ENCODE measurements around the gene VSNL1. TPM values are rescaled to one million over a fixed set of nuclear protein-coding genes. Genes with fewer than 3 reads are reported as not detected.

VSNL1 gene
- total RNA-seq, 1 experiment from 2014 or later = 0.66 TPM

DNA sequence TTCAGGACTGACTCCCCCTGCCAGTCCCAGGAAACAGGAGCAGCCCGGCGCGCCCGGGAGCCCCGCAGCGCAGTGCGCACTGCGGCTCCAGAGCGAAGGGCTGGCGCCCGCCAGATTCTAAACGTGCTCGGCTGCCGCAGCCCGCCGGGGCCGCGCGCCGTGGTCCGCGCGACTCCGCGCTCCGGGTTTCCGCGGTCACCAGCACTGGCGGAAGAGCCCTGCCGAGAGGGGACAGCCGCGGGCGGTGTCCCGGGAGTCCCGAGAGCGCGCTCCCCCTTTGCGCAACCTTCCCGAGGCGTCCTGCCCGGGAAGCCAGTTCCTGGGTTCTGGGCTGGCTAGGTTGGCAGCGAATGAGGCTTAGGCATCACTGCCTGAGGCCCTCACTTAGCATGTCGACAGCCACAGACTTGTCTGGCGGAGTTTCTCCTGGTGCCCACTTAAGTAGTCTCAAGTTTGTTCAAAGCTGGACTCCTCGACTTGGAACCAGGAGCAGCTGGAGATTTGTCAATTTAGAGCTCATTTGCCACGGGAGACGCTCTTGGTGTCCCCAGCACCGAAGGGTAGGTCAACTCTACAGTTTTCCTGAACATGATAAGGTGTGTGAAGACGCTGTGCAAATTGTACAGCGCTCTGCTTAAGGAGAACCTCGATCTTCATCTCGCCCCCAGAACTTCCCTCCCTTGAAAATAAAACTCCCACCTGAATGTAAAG lies 1.5 kb upstream of the VSNL1 start:
- Histone ChIP-seq H3K27me3 (peaks cover 4% of the 10 kb centered on the region; the same call in 1 of the 2 replicates), H3K9me3 (no peaks in the 10 kb centered on the region), H3K36me3 (no peaks in the 10 kb centered on the region), H3K4me3 (peak overlapping the region; percentile 54)
- peak; percentile 77 for DNase-seq

DNA sequence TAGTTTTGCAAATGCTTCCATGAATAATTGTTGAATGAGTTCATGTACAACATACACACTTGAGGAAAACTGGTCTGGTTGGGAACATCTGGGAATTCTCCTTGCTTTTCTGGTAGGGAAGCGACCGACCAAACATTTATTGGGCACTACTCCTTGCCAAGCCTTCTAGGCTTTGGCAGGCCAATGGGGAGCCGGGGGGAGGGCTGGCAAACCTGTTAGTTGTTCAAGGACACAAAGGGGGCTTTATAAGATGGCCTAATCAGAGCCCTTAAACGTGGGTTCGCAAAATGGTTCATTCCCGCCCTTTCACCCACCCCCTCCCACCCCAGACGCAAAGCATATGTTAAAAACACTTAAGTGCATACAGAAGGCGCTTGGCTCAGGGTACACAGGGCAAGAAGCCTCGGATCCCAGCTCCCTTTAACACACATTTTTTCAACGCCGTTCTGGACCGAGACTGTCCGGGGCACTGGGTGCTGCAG lies 844 bp upstream of the VSNL1 start:
- Histone ChIP-seq H3K9me3 (no peaks in the 10 kb centered on the region), H3K4me3 (no peak overlapping the region; the same call in 1 of the 2 replicates), H3K27me3 (peaks cover 4% of the 10 kb centered on the region; the same call in 1 of the 2 replicates), H3K36me3 (no peaks in the 10 kb centered on the region)
- no peak for DNase-seq

DNA sequence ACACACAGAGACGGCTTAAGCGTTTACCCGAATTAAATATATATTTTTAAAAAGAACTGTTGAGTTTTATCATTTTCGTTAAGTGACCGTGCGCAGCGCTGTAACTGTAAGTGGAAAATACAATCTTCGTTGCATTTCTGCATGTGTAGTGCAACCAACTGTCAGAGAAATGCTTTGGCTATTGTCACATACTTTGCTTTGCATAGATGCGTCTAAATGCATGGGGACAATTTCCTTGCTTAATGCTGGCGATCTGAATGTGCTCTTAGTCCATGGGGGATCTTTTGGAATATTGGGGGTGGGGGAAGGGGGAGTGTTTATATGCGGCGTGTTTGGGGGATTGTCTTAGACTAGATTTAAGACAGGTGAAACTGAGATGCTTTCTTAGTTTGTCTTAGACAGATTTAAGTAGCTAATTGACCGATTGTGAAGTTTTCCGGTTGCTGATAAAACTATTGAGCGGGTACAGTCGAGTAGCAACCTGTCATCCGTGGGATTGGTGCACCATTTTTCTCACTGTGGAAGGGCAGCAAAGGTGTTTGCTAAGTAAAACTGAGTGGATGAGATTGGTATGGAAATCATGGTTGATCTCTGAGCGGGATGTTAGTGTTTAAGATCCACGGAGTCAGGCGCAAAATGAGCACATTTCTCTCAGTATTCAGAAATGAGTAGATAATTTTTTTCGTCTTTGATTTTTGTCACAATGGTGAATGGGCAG lies 476 bp downstream of the VSNL1 start:
- Histone ChIP-seq H3K27me3 (peaks cover 5% of the 10 kb centered on the region; the same call in 1 of the 2 replicates), H3K4me3 (peak overlapping the region; percentile 51), H3K9me3 (no peaks in the 10 kb centered on the region), H3K36me3 (no peaks in the 10 kb centered on the region)
- DNase-seq = no peak

DNA sequence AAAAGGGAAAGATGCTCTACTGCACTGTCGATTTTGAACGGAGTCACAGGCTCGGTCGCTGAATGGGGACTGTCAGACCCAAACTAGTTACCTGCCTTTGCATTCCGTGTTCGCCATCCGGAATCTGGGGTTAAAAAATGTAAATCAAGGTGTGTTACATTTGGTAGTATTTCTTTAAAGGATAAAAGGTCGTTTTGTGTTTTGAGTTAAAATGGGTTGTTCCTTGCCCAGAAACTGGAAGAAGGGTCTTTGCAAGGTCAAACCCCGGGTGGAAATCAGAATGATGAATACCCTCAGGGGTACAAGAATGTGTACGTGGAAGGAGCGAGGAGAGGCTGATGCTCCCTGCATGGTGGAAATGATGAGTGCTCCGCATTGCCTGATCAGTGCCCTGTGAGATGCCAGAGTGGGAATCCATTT lies 1.0 kb downstream of the VSNL1 start:
- DNase-seq = no peak
- H3K27me3 ChIP-seq = peaks cover 5% of the 10 kb centered on the region; the same call in 1 of the 2 replicates
- H3K36me3 ChIP-seq = no peaks in the 10 kb centered on the region
- no peaks in the 10 kb centered on the region for H3K9me3 ChIP-seq
- peak overlapping the region; percentile 51 for H3K4me3 ChIP-seq

GRCh38 chr2:17542471-17542870 lies 2.0 kb downstream of the VSNL1 start:
- Histone ChIP-seq H3K27me3 (peaks cover 5% of the 10 kb centered on the region; the same call in 1 of the 2 replicates), H3K9me3 (no peaks in the 10 kb centered on the region)
- no peak for DNase-seq

DNA sequence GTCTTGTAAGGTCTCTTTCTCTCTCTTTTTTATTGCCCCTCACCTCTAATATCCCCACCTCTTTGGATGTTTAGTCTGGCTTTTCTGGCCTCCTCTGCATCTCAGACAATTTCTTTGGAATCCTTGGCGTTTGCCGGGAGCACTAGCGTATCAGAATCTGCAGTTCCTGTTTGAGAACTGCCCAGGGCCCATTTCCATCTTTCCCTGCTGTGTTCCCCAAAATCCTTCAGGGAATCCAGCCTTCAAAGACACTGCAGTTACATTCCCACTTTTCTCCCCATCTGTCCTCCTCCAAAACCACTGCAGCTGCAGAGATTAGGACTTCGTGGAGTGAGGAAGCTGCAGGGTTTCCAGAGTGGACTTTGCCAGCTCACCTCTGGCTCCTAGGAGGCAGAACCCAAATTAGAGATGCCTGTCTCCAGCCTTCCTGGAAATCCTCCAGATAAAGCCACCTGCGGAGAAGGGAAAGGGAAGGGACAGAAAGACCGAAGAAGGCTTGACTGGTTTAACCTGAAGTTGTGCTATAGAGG lies 2.7 kb downstream of the VSNL1 start:
- peaks cover 5% of the 10 kb centered on the region; the same call in 1 of the 2 replicates for H3K27me3 ChIP-seq
- H3K4me3 ChIP-seq = no peak overlapping the region
- DNase-seq = no peak
- H3K36me3 ChIP-seq = no peaks in the 10 kb centered on the region
- no peaks in the 10 kb centered on the region for H3K9me3 ChIP-seq

More at GRCh38 chr2:17542471-17542870, 2.0 kb downstream of the VSNL1 start:
- Histone ChIP-seq H3K36me3 (no peaks in the 10 kb centered on the region), H3K4me3 (no peak overlapping the region)

- no peak for DNase-seq
- Histone ChIP-seq H3K9me3 (no peaks in the 10 kb centered on the region), H3K27me3 (peaks cover 5% of the 10 kb centered on the region; the same call in 1 of the 2 replicates), H3K36me3 (no peaks in the 10 kb centered on the region), H3K4me3 (no peak overlapping the region)
Measured at GRCh38 chr2:17543848-17544247, 3.4 kb downstream of the VSNL1 start.

- H3K27me3 ChIP-seq = peaks cover 5% of the 10 kb centered on the region; the same call in 1 of the 2 replicates
- no peak for DNase-seq
- H3K4me3 ChIP-seq = no peak overlapping the region
- no peaks in the 10 kb centered on the region for H3K9me3 ChIP-seq
- H3K36me3 ChIP-seq = no peaks in the 10 kb centered on the region
Measured at GRCh38 chr2:17544256-17544655, 3.8 kb downstream of the VSNL1 start.

DNA sequence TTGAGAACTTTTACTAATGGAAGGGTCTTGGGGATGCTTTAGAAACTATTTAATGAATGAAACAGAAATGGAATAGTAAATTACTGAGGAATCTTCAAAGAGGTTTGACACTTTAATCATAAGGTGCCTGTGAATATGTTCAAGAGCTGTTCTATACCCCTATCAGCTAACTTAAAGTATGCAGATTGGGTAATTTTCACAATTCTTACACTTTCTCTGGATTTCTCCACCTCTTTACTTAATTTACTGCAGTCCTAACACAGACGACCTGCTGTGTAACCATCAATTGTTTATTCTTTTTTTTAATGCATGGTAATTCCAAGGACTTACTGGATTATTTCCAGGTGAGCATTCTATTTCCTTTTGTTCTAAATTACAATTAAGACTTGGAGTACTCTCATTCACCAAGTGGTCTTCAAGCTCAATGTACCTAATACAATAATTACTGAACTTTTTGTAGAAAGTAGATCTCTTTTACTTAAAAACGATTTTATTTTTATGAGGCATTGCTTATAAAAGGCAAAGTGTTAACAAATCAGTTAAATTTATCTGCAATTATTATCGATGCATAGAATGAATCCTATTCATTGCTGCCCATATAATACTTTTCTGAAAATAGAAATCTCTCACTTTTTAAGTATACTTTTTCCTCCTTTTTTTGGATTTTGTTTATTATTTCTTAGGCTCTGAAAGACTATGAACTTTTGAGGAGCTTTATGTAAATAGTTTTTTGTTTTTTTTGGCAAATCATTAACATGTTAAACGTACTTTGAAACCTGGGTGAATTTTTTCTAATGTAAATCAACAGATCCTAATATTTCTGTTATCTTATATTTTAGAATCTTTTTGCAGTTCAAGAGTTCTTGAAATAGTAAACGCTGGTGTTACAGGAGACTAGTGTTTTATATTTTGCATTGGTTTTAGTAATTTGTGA lies 5.5 kb downstream of the VSNL1 start:
- Histone ChIP-seq H3K36me3 (no peaks in the 10 kb centered on the region), H3K27me3 (peaks cover 5% of the 10 kb centered on the region; the same call in 1 of the 2 replicates), H3K4me3 (no peak overlapping the region), H3K9me3 (no peaks in the 10 kb centered on the region)
- no peak for DNase-seq

DNA sequence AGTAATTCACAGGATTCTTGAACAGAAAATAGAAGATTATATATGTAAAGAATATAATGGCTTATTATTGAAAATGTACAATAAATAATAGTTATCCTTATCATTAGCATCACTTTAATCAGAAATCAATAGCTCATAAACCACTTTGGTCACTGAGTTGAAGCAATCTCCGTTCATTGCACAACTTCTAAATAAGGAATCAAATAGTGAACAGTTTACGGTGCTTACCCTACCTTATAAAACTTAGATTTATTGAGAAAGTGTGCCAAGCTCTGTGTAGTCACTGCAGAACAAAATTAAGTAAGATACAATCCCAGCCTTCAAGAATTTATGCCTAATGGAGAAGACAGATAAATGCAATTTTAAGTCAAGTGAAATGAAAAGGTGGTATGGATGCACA lies 6.7 kb downstream of the VSNL1 start:
- no peak for DNase-seq
- Histone ChIP-seq H3K27me3 (peaks cover 5% of the 10 kb centered on the region; the same call in 1 of the 2 replicates), H3K4me3 (no peak overlapping the region), H3K9me3 (no peaks in the 10 kb centered on the region), H3K36me3 (no peaks in the 10 kb centered on the region)

DNA sequence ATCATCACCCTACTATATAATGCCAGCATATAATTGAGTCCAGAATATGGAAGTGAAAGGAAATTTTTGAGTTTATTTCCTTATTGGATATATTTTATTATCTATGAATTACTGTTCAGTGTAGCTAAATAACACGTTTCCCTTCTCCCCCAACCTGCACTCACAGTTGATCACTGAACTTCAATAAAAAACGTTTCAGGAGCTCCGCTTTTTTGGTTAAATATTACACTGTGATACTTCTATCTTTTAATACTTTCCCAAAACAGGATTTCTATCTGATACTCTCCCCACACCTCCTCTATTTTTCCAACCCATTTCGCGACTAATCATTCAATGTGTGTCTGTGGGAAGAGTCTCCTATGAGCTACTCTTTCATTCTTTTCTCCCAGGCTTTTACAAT lies 7.2 kb downstream of the VSNL1 start:
- H3K27me3 ChIP-seq = peaks cover 2% of the 10 kb centered on the region; the same call in 1 of the 2 replicates
- no peaks in the 10 kb centered on the region for H3K36me3 ChIP-seq
- no peak for DNase-seq
- H3K4me3 ChIP-seq = no peak overlapping the region
- H3K9me3 ChIP-seq = no peaks in the 10 kb centered on the region

GRCh38 chr2:17550907-17551306 lies 10.4 kb downstream of the VSNL1 start:
- no peak for DNase-seq
- H3K9me3 ChIP-seq = no peaks in the 10 kb centered on the region
- H3K27me3 ChIP-seq = peaks cover 1% of the 10 kb centered on the region; the same call in 1 of the 2 replicates
- H3K4me3 ChIP-seq = no peak overlapping the region
- H3K36me3 ChIP-seq = no peaks in the 10 kb centered on the region

- Histone ChIP-seq H3K9me3 (no peaks in the 10 kb centered on the region), H3K27me3 (no peaks in the 10 kb centered on the region), H3K4me3 (no peak overlapping the region), H3K36me3 (no peaks in the 10 kb centered on the region)
- no peak for DNase-seq
Measured at GRCh38 chr2:17555150-17555549, 14.7 kb downstream of the VSNL1 start.

DNA sequence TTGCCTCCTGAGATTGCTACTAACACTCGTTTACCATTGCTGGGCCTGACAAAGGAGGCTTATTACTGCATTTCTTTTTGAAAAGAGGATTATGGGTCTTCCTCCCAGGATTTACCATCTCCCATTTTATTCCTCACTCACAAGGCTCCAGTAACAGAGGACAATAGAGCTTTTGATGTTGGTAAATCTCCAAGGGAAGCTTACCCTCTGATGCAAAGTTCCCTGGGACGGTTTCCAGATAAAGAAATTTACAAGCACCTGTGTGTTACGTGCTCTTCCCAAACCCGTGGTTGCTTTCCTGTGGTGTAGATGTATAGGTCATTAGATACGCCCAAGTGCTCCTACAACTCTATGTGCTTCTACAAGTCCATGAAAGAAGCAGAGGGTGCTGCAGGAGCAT lies 17.1 kb downstream of the VSNL1 start:
- DNase-seq = no peak
- Histone ChIP-seq H3K9me3 (no peaks in the 10 kb centered on the region), H3K27me3 (no peaks in the 10 kb centered on the region), H3K36me3 (no peaks in the 10 kb centered on the region), H3K4me3 (no peak overlapping the region)

DNA sequence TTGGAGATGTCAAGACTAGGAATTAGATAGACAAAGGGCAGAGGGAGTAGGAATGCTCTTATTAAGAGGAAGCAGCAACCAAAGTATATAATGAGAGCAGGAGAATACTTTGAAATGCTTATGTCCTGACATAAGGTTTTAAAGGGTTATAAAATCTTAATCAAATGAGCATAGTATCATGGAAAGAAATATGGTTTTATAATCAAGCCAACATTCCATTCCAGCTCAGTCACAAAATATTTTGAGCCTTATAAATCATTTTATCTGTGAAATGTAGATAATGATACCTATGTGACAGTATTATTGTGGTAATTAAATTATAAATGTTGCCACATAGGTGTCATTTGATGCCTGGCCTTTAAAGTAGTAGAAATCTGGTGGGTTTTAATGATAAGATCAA lies 17.6 kb downstream of the VSNL1 start:
- no peaks in the 10 kb centered on the region for H3K36me3 ChIP-seq
- no peaks in the 10 kb centered on the region for H3K9me3 ChIP-seq
- H3K4me3 ChIP-seq = no peak overlapping the region
- no peak for DNase-seq
- H3K27me3 ChIP-seq = no peaks in the 10 kb centered on the region

GRCh38 chr2:17558878-17559277 lies 18.4 kb downstream of the VSNL1 start:
- H3K36me3 ChIP-seq = no peaks in the 10 kb centered on the region
- H3K4me3 ChIP-seq = no peak overlapping the region
- no peaks in the 10 kb centered on the region for H3K27me3 ChIP-seq
- DNase-seq = no peak
- H3K9me3 ChIP-seq = no peaks in the 10 kb centered on the region
